HL-60/S4 treated with retinoic acid at 250 ng/mL for 4 days and 3 days (cell line): ENCODE measurements around the gene DCDC2C.

ENCODE experiments used
- in situ Hi-C: fragments of 300-500 bp; cut with MboI; formaldehyde crosslinking; loops from 2 replicates; pipeline ENCODE4 v1.7.0; 2022; ENCODE audit warnings: low sequenced_read_pairs

Gene DCDC2C

GRCh38 chr2:3741867-3742602 is 38.7 kb downstream of the DCDC2C start:
- in situ Hi-C loops = no loop called here

DNA sequence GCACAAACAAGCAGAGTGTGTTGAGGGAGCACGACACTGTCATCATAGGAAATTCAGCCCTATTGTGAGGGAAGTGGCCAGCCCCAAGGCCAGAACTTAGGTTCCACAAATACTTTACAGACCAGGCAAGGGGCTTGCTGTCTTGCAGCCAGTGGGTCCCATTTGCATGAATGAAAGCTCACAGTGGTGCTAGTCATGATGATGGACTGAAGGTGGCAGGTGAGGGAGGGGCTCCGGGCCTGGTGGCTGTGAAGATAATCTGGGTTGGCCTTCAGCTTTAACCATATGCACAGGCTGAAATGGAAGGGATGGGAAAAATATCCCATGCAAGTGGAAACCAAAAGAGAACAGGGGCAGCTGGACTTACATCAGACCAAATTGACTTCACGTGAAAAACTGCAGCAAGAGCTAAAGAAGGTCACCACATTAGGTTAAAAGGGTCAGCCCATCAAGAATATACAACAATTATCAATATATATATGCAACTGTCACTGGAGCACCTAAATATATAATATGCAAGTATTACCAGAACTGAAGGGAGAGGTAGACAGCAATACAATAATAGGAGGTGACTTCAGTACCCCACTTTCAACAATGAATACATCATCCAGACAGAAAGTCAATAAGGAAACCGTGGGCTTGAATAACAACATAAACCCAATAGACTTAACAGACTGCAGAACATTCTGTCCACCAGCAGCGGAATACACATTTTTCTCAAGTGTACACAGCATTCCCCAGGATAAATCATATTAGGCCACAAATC is 39.6 kb downstream of the DCDC2C start:
- in situ Hi-C loops = no loop called here

GRCh38 chr2:3743951-3744555 is 40.7 kb downstream of the DCDC2C start:
- in situ Hi-C loops = no loop called here

DNA sequence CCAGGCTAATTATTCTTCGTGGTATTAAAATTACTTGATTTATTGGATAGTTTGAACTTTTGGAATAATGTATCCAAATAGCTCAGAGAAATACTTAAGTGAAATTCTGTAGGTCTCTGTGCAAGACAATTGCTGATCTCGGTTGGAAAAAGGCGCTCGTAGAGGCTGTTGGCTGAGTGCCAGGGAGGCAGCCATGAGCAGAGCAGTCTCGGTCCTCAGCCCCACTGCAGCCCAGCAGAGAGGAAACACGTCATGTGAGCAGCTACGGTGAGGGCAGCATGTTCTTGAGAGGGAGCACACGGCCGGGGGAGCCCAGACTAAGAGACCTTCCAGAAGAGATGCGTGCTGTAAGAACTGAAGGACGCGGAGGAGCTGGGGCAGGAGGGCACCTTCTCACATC is 42.5 kb downstream of the DCDC2C start:
- in situ Hi-C loops = no loop called here

DNA sequence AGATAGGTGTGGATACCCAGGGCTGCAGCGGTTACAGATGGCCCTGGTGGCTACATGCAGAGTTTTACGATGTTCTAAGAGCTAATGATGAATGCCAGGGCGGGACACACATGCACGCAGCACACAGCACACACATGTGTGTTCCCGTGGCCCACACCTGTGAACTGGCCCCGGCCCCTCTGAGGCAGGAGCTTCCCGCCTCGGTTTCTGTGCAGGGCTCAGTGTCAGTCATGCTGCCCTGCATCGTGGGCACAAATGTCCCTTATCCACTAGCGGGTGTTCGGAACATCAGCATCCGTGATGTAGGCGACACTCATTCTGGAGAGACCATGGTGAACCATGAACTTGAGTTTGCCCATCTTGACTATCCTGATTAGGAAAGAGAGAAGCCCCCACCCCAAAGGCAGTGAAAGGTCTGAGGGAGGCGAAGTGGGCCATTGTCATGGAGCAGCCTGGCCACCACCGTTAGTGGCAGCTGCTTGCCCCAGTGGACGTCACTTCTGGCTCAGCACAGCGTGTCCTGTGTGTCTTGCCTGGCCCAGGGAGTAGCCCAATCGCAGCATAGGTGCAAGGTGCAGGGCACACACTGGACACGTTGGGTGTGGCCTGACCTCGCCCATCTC is 43.8 kb downstream of the DCDC2C start:
- in situ Hi-C loops = no loop called here

DNA sequence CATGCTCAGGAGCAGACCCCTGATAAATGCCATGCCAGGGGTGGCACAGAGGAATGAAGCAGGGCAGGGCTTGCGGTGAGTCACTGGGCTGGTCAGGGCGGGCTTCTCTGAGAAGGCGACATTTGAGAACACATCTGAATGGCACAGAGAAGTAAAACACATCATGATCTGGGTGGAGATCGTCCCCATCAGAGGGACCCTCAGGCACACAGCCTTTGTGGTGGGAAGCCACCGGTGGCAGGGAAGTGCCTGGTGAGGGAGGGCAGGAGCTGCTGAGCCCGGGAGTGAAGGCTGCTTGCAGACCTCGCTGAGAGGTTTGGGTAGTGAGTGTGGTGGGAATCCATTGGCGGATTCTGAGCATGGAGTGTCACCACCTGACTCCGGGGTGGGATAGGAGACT is 44.5 kb downstream of the DCDC2C start:
- in situ Hi-C loops = no loop called here

DNA sequence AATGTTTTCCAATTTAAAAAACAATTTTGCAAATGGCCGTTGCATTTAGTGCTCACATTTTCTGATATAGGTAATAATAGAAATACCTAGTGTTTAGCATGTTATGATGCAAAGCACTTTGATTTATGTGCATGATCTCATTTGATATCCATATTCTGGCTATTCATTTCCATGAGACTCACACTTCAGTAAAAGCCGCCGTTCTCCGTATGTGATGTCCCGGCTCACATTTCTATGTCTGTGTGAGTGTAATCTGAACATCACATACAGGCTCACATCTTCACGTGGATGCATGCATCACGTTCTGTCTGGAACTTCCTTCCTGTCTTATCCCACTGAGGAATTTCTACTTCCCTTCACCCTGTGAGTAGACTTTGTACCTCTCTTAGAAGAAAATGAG is 45.8 kb downstream of the DCDC2C start:
- in situ Hi-C loops = no loop called here

DNA sequence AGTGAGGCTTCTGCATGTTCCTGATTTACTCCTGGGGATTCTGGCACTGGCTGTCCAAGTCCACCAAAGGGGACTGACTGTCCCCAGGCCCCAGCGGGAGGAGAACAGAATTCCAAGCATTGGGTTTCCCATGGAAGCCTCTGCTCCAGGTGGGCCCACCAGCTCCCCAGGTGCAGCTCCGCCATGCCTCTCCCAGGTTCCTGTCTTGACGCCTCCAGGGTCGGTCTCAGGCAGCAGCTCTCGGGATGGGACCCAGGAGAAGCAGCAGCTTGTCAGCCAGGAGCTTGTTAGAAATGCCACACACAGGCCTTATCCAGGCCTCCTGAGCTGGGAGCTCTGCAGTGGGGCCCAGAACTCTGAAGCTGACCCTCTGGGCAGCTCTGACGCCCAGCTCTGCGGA is 47.9 kb downstream of the DCDC2C start:
- in situ Hi-C loops = no loop called here

DNA sequence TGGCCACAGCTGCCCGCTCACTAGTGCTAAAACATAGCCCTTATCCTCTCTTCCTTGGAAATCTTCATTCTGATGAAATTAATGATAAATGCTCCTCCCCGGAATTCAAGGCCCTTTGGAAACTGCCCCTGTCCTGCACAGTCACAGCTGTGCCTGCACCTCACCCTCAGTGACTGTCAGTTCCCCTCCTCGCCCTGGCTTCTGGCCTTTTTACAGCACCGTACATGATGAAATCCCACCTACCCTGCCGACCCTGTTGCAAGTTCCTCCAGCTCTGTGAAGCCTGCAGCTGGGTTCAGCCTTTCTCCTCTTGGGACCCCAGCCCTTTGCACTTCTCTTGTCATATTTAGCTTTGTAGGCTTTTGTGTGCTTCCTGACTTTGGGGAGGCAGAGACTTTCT is 48.4 kb downstream of the DCDC2C start:
- in situ Hi-C loops = no loop called here

DNA sequence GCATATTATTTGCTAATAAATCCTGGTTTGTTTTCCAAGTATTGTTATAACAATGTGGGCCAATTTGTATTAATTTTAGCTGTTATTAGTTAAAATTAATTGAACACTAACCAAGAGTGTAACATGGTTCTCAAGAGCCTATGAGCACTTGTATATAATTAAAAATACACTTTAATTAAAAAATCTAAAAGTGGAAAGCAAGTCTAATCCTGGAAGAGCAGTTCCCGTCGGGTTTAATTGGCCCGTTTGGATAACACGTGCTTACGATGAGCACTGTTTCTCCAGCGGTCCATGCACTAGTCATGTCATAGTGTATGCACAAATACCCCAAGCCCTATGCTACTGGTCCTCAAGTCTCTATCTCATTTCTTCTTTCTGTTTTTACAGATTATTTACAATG is 49.0 kb downstream of the DCDC2C start:
- in situ Hi-C loops = no loop called here

- in situ Hi-C loops = no loop called here
Observed at GRCh38 chr2:3753561-3753960, 50.2 kb downstream of the DCDC2C start.

DNA sequence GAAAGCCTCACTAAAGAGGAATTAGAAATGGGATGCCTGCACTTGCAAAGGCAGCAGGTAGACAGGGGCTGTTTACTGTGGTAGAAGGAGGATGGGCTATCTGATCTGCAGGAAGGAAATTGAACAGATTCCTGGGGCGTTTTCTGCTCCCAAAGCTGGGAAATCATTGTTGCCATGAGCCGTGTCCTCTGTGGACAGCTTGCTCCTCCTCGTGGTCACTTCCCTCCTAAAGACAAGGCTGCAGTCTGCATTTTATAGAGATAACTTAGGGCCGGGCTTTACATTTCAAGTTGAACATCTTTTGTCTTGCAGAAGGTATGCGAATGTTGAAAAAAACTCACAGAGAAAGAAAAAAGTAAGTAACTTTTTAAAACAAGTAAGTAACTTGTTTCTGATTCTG is 50.9 kb downstream of the DCDC2C start:
- in situ Hi-C loops = no loop called here

GRCh38 chr2:3754795-3755194 is 51.4 kb downstream of the DCDC2C start:
- in situ Hi-C loops = no loop called here

DNA sequence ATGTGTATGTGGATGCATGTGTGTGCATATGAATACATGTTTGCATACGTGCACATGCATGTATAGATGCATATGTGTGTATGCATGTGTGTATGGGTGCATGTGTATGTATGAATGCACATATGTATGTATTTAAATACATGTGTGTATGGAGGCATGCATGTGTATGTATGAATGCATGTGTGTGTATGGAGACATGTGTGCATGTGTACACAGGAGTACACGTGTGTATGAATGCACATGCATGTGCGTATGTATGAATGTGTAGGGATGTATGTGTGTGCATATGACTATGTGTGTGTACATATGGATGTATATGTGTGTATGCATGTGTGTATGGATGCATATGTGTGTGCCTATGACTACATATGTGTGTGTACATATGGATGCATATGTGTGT is 51.9 kb downstream of the DCDC2C start:
- in situ Hi-C loops = no loop called here

GRCh38 chr2:3756306-3756705 is 52.9 kb downstream of the DCDC2C start:
- in situ Hi-C loops = no loop called here

DNA sequence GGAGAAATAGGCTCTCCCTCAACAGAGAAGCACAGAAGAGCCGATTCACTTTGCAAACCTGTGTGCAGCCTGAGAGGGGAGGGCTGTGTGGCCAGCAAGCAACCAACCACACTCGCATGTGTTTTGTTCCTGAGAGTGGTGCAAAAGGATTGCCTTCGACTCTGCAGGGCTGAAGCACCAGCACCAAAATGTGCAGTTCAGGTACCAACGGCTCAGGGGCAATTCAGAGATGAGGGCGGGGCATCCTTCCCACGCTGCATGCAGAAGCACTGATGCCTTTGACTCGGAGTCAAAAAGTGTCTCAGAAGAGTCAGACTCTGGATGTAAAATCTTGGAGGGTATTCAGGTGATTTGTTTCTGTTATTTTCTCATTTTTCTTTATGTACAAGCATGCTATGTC is 55.5 kb downstream of the DCDC2C start:
- in situ Hi-C loops = no loop called here

GRCh38 chr2:3759331-3759730 is 56.0 kb downstream of the DCDC2C start:
- in situ Hi-C loops = no loop called here

- in situ Hi-C loops = no loop called here
Observed at GRCh38 chr2:3759761-3760160, 56.4 kb downstream of the DCDC2C start.

- in situ Hi-C loops = no loop called here
Observed at GRCh38 chr2:3761272-3761671, 57.9 kb downstream of the DCDC2C start.

GRCh38 chr2:3762771-3763447 is 59.5 kb downstream of the DCDC2C start:
- in situ Hi-C loops = no loop called here

GRCh38 chr2:3766824-3767223 is 63.4 kb downstream of the DCDC2C start:
- in situ Hi-C loops = no loop called here
